ENCODE data around the gene SCNN1B.

DNA sequence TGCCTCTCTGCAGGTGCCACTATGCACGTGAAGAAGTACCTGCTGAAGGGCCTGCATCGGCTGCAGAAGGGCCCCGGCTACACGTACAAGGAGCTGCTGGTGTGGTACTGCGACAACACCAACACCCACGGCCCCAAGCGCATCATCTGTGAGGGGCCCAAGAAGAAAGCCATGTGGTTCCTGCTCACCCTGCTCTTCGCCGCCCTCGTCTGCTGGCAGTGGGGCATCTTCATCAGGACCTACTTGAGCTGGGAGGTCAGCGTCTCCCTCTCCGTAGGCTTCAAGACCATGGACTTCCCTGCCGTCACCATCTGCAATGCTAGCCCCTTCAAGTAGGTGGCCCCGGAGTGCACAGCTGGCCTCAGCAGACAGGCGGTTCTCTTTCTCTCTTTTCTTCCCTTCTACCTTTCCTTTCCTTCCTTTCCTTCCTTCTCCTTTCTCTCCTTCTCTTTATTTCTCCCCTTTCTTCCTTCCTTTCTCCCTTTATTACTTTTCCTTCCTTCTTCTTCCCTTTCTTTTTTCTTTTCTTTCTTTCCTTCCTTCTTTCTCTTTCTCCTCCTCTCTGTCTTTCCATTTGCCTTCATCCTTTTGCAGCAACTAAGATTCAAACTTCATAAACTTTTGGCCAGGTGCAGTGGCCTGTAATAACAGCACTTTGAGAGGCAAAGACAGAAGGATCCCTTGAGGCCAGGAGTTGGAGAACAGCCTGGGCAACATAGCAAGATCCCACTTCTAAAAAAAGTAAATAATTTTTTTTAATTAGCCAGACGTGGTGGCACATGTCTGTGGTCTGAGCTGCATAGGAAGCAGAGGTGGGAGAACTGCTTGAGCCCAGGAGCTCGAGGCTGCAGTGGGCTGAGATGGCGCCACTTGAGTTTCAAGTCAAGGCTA lies 46.7 kb downstream of the SCNN1B start:
- TF ChIP-seq POLR2AphosphoS5 (IDR thresholded peaks at IDR 0.05) (no peak), POLR2A (IDR thresholded peaks at IDR 0.05) (no peak)
- TF ChIP-seq, protein P1, sequence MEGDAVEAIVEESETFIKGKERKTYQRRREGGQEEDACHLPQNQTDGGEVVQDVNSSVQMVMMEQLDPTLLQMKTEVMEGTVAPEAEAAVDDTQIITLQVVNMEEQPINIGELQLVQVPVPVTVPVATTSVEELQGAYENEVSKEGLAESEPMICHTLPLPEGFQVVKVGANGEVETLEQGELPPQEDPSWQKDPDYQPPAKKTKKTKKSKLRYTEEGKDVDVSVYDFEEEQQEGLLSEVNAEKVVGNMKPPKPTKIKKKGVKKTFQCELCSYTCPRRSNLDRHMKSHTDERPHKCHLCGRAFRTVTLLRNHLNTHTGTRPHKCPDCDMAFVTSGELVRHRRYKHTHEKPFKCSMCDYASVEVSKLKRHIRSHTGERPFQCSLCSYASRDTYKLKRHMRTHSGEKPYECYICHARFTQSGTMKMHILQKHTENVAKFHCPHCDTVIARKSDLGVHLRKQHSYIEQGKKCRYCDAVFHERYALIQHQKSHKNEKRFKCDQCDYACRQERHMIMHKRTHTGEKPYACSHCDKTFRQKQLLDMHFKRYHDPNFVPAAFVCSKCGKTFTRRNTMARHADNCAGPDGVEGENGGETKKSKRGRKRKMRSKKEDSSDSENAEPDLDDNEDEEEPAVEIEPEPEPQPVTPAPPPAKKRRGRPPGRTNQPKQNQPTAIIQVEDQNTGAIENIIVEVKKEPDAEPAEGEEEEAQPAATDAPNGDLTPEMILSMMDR (IDR thresholded peaks at IDR 0.05), result no peak
